Thyroid gland (tissue), 4 donors: ENCODE data around the gene TENM3.

Experiments
- CTCF ChIP-seq, 6 experiments: fragments of 200-600 bp in 3 of 6; fragments of 450-650 bp in 3 of 6; sonication (generic) in 3 of 6; IDR thresholded peaks; one replicate each; pipeline ENCODE4 v1.5.1; 2016 to 2019; ENCODE audit warnings: antibody characterized with exemption in 6 of 6, mild to moderate bottlenecking in 2 of 6, inconsistent platforms in 1 of 6, moderate library complexity in 1 of 6
- POLR2A ChIP-seq, 2 donors: fragments of 450-650 bp; IDR thresholded peaks; one replicate each; pipeline ENCODE4 v1.6.1; 2017; ENCODE audit warnings: antibody characterized with exemption in 2 of 2, mild to moderate bottlenecking in 2 of 2, moderate library complexity in 1 of 2

- TF ChIP-seq CTCF (IDR thresholded peaks at IDR 0.05) (no peak), POLR2A (IDR thresholded peaks at IDR 0.05) (no peak)
These were observed 436.3 kb downstream of the TENM3 start for GRCh38 chr4:182679533-182679932.
